Islet of Langerhans (tissue), 1 donor: ENCODE data around the gene TMEM50A.
"Not testable (repeated sequence)": the region's sequence is repeated elsewhere in the genome, so short reads cannot be mapped to it uniquely, and the experiment has no call there.

ENCODE experiments used
- FAIRE-seq: peaks from one replicate; lab custom pipeline; 2011; peaks lifted over from hg19 to GRCh38; lab: Jason Lieb, UNC

TMEM50A gene

GRCh38 chr1:25388691-25389090, 50.6 kb downstream of the TMEM50A start:
- FAIRE-seq, result not testable (repeated sequence)

GRCh38 chr1:25389721-25390120, 51.6 kb downstream of the TMEM50A start:
- FAIRE-seq, result not testable (repeated sequence)

- no peak for FAIRE-seq
Measured at GRCh38 chr1:25392841-25393240, 54.7 kb downstream of the TMEM50A start.

DNA sequence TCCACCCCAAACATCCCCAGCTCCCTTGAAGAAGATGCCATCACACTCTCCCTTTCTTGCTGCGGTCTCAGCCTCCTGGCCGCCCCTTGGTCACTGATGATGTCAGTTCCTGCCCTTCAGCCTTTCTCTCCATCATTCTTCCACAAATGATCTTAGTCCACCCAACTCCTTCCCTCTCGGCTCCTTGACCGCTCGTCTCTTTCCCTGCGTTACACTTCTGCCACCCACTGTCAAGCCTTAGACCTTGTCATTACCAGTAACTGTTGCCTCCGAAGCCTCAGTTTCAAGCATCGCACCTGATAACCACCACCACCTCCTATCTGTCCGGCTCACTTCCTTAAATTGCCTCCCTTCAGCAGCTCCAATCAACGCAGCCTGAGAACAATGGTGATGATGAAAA, 59.4 kb downstream of the TMEM50A start:
- FAIRE-seq, result not testable (repeated sequence)

- not testable (repeated sequence) for FAIRE-seq
Measured at GRCh38 chr1:25398079-25398478, 59.9 kb downstream of the TMEM50A start.

DNA sequence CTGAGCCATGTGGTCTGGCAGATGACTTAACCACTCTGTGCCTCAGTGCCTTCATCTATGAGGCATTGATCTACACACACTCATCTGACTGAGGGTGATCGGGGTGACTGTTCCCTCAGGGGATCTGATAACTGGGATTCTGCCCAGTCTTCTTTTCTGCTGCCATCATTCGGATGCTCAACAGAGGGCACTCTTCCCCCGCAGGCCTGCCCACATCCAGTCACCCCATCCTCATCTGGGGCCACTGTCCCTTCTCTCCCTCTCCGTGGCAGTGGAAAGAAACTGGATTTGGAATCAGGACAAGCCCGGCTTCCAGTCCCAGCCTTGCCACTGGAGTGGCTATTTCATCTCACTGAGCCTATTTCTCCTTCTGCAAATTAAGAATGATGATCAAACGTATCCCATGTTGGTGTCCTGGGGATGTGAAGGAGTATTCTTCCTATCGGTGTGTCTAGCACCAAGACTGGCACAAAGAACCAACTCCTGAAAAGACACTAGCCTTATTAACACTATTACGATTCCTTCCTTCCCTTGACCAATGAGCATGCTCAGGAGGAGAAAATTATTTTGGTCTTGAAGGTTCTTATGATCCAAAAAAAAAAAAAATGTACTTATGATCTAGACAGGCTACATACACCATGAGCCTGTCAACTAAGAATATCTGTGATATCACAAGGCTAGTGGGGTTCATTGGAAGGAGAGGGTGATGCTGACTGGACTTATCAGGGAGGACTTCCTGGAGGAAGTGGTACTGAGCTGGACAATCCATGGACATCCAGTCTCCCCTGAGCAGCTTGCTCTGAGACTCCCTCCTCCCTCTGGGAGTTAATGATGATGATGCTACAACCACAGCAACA, 65.0 kb downstream of the TMEM50A start:
- FAIRE-seq, result not testable (repeated sequence)

GRCh38 chr1:25405731-25406305, 67.7 kb downstream of the TMEM50A start:
- not testable (repeated sequence) for FAIRE-seq

GRCh38 chr1:25409641-25410427, 71.7 kb downstream of the TMEM50A start:
- FAIRE-seq, result not testable (repeated sequence)
